ENCODE data around the gene APOA5. TPM values are rescaled to one million over a fixed set of nuclear protein-coding genes. Genes with fewer than 3 reads are reported as not detected.

Gene APOA5
- total and polyA plus RNA-seq, 2 experiments from 2014 or later, result not detected

DNA sequence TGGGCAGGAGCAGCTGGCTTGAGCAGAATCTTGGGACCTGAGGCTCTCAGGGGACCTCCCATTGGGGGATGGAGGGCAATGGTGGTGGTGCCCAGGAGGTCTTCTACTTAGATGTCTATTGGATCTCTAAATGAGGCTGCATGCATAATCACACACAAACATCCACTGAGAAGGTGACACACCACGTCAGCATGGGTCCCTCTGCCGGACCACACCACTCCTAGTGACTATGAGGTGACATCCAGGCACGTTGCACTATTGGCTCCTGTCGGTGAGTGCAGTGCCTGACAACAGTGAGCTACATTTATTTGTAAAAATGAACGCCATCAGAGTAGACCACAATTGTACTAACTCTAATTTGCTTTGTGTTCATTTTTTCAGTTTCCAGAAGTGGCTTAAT is 33.8 kb upstream of the APOA5 start:
- no peaks in the 10 kb centered on the region for H3K27me3 ChIP-seq (replicated peaks; ENCODE audit: insufficient read depth)
- H3K79me2 ChIP-seq (ENCODE audit: insufficient read depth), result no peaks in the 10 kb centered on the region
- H3K4me2 ChIP-seq (ENCODE audit: unreplicated experiment), result no peak overlapping the region
- no peak overlapping the region for H3K4me3 ChIP-seq
- in situ Hi-C loops (cut with MboI), result no loop called here
- H3F3A ChIP-seq (ENCODE audit: insufficient read depth), result no peaks in the 10 kb centered on the region
- TF ChIP-seq EZH2 (IDR thresholded peaks at IDR 0.05; ENCODE audit: insufficient read depth, poor library complexity, severe bottlenecking) (no peak), EZH2phosphoT487 (IDR thresholded peaks at IDR 0.05; ENCODE audit: insufficient read depth, low read depth) (no peak)
- DNase-seq, result no peak
- WGBS, 2 experiments (ENCODE audit: low coverage in 1 of 2, low lambda C conversion rate in 2 of 2, missing lambda C conversion rate in 2 of 2), result 42 to 46% methylated on average over 5 of the region's 5 CpGs
- H3K9ac ChIP-seq, result no peak overlapping the region
- H3K9me2 ChIP-seq (ENCODE audit: insufficient read depth), result no peaks in the 10 kb centered on the region
- H3K36me3 ChIP-seq (ENCODE audit: low read depth), result no peaks in the 10 kb centered on the region
- H3K4me1 ChIP-seq (ENCODE audit: insufficient read depth), result no peaks in the 10 kb centered on the region
- no peaks in the 10 kb centered on the region for H3K9me3 ChIP-seq (ENCODE audit: low read depth)
- no peak overlapping the region for H2AFZ ChIP-seq
- no peak overlapping the region for H3K27ac ChIP-seq
- no peaks in the 10 kb centered on the region for H4K20me1 ChIP-seq (ENCODE audit: insufficient read depth)

DNA sequence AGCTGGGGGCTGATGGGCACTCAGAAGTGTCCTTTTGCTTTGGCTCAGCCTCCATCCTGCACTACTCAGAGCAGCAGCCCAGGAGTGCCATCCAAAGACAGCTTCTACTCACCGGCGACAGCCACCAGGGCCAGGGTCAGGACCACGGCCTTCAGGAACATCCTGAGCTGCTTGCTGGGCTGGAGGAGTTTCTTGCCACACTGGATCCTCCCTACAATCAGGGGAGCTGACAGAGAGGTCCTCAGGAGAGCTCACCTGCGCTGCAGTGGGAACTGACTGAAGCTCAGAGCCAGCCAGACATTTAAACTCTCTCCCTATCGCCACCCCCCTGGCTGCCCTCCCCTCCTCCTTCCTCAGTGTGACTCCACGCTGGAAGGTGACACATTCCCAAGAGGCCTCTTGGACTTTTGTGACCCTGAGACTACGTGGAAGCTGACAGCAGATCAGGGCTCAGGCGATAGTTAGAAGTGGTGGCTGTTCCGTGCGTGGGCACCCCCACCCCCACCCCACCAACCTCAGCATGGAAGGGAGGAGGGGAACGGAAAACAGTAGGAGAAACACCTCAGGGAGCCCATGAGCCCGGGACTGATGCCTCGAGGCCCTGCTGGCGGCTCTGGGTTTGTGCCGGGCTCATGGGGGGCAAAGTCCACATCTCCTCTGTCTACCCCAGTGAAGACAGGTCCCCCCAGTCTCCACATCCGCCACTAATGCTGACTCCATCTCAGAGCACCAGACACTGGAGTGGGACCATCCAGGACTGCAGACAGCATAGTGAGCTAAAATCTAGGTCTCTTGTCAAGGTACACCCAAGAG is 31.6 kb upstream of the APOA5 start, which contains the start of gene APOA4:
Gene APOA4, minus strand, starts transcription at position 274 of the 813 bp plus-strand sequence. Its CDS starts 113 bp downstream, at position 161.
- 65 to 71% methylated on average over 16 of the region's 16 CpGs for WGBS, 2 experiments (ENCODE audit: low coverage in 1 of 2, low lambda C conversion rate in 2 of 2, missing lambda C conversion rate in 2 of 2)

DNA sequence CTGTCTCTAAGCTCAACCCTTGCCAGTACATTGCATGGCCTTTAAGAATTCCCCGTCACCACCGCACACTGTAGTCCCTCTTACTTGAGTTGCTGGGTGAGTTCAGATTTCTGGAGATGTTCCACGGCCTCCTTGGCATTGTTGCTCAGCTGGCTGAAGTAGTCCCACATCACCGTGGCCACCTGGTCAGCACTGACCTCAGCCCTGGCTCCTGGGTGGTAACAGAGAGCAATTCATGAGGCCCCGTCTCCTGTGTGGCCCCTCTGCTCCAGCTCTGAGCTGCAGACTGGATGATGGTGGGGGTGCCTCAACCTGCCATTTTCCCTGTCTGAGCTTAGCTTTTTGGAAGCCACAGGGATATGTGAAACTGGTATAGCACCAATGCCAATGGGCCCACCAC is 30.9 kb upstream of the APOA5 start:
- no peaks in the 10 kb centered on the region for H3K27me3 ChIP-seq (replicated peaks; ENCODE audit: insufficient read depth)
- 63 to 71% methylated on average over 5 of the region's 5 CpGs for WGBS, 2 experiments (ENCODE audit: low coverage in 1 of 2, low lambda C conversion rate in 2 of 2, missing lambda C conversion rate in 2 of 2)
- in situ Hi-C loops (cut with MboI), result no loop called here
- TF ChIP-seq EZH2 (IDR thresholded peaks at IDR 0.05; ENCODE audit: insufficient read depth, poor library complexity, severe bottlenecking), result no peak
- no peak for TF ChIP-seq EZH2phosphoT487 (IDR thresholded peaks at IDR 0.05; ENCODE audit: insufficient read depth, low read depth)
- no peaks in the 10 kb centered on the region for H3K4me1 ChIP-seq (ENCODE audit: insufficient read depth)
- no peaks in the 10 kb centered on the region for H3K9me2 ChIP-seq (ENCODE audit: insufficient read depth)
- H3K27ac ChIP-seq, result no peak overlapping the region
- H3K9me3 ChIP-seq (ENCODE audit: low read depth), result no peaks in the 10 kb centered on the region
- H3K4me2 ChIP-seq (ENCODE audit: unreplicated experiment), result no peak overlapping the region
- no peaks in the 10 kb centered on the region for H3K79me2 ChIP-seq (ENCODE audit: insufficient read depth)
- DNase-seq, result no peak
- H3F3A ChIP-seq (ENCODE audit: insufficient read depth), result no peaks in the 10 kb centered on the region
- no peaks in the 10 kb centered on the region for H4K20me1 ChIP-seq (ENCODE audit: insufficient read depth)
- no peak overlapping the region for H2AFZ ChIP-seq
- no peak overlapping the region for H3K9ac ChIP-seq
- H3K4me3 ChIP-seq, result no peak overlapping the region
- no peaks in the 10 kb centered on the region for H3K36me3 ChIP-seq (ENCODE audit: low read depth)

More for the DNA sequence above, 31.6 kb upstream of the APOA5 start, which contains the start of gene APOA4:
- DNase-seq, result no peak
- Histone ChIP-seq H3K36me3 (ENCODE audit: low read depth) (no peaks in the 10 kb centered on the region), H3K4me2 (ENCODE audit: unreplicated experiment) (no peak within 1 kb of the TSS), H3K79me2 (ENCODE audit: insufficient read depth) (no peaks in the 10 kb centered on the region), H3K9me2 (ENCODE audit: insufficient read depth) (no peaks in the 10 kb centered on the region), H3K27ac (no peak within 1 kb of the TSS), H3K9me3 (ENCODE audit: low read depth) (no peaks in the 10 kb centered on the region), H3K27me3 (replicated peaks; ENCODE audit: insufficient read depth) (no peaks in the 10 kb centered on the region), H3K4me3 (no peak within 1 kb of the TSS), H3K4me1 (ENCODE audit: insufficient read depth) (no peaks in the 10 kb centered on the region), H3F3A (ENCODE audit: insufficient read depth) (no peaks in the 10 kb centered on the region), H3K9ac (no peak within 1 kb of the TSS), H4K20me1 (ENCODE audit: insufficient read depth) (no peaks in the 10 kb centered on the region), H2AFZ (no peak within 1 kb of the TSS)
- TF ChIP-seq EZH2phosphoT487 (IDR thresholded peaks at IDR 0.05; ENCODE audit: insufficient read depth, low read depth), result no peak
- no peak for TF ChIP-seq EZH2 (IDR thresholded peaks at IDR 0.05; ENCODE audit: insufficient read depth, poor library complexity, severe bottlenecking)
- in situ Hi-C loops (cut with MboI), result no loop called here

DNA sequence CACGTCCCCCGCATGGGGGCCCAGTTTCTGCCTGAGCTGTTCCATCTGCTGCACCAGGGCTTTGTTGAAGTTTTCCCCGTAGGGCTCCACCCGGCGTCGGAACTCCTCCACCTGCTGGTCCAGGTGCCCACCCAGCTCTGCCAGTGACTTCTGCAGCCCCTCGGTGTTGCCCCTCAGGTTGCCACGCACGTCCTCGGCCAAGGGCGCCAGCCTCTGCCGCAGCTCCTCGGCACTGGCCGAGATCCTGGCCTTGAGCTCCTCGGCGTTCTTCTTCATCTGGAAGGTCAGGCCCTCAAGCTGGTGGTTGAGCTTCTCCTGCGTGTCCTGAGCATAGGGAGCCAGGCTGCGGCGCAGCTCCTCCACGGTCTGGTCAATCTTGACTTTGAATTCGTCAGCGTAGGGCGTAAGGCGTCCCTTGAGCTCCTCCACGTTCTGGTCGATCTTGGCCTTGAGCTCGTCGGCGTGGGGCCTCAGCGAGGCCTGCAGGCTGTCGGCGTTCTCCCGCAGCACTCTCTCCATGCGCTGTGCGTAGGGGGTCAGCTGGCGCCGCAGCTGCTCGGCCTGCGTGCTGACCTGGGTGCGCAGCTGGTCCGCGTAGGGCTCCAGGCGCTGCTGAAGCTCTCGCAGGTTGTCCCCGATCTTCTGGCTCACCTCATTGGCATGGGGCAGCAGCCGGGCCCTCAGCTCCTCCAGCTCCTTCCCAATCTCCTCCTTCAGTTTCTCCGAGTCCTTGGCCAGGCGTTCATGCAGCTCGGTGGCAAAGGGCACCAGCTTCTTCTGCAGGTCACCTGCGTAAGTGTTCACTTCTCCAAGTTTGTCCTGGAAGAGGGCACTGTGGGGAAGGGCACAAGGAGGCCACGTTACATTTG is 29.6 kb upstream of the APOA5 start:
- Histone ChIP-seq H3K4me3 (no peak overlapping the region), H3K79me2 (ENCODE audit: insufficient read depth) (no peaks in the 10 kb centered on the region), H3F3A (ENCODE audit: insufficient read depth) (no peaks in the 10 kb centered on the region), H4K20me1 (ENCODE audit: insufficient read depth) (no peaks in the 10 kb centered on the region), H3K36me3 (ENCODE audit: low read depth) (no peaks in the 10 kb centered on the region), H3K9me3 (ENCODE audit: low read depth) (no peaks in the 10 kb centered on the region), H3K27me3 (replicated peaks; ENCODE audit: insufficient read depth) (no peaks in the 10 kb centered on the region), H3K4me1 (ENCODE audit: insufficient read depth) (no peaks in the 10 kb centered on the region), H2AFZ (no peak overlapping the region), H3K27ac (no peak overlapping the region), H3K9ac (no peak overlapping the region), H3K4me2 (ENCODE audit: unreplicated experiment) (no peak overlapping the region), H3K9me2 (ENCODE audit: insufficient read depth) (no peaks in the 10 kb centered on the region)
- in situ Hi-C loops (cut with MboI), result no loop called here
- DNase-seq, result no peak
- no peak for TF ChIP-seq EZH2 (IDR thresholded peaks at IDR 0.05; ENCODE audit: insufficient read depth, poor library complexity, severe bottlenecking)
- 86 to 88% methylated on average over 47 to 51 of the region's 51 CpGs for WGBS, 2 experiments (ENCODE audit: low coverage in 1 of 2, low lambda C conversion rate in 2 of 2, missing lambda C conversion rate in 2 of 2)

All from GM23248 (cell line).